CD4-positive, alpha-beta T cell treated with Interleukin-21 for 1 hour (primary cell): ENCODE data around the gene RABGAP1L.

Experiments
- DNase-seq: peaks from one replicate; pipeline ENCODE4 v3.0.0-alpha.2; 2020

The RABGAP1L gene

GRCh38 chr1:174902531-174903099, 743.3 kb downstream of the RABGAP1L start:
- no peak for DNase-seq

GRCh38 chr1:174911606-174912005, 752.3 kb downstream of the RABGAP1L start:
- no peak for DNase-seq

- DNase-seq = no peak
Measured at GRCh38 chr1:174912264-174912663, 752.9 kb downstream of the RABGAP1L start.

- DNase-seq = no peak
Measured at GRCh38 chr1:174913225-174913903, 754.0 kb downstream of the RABGAP1L start.

- DNase-seq = no peak
Measured at GRCh38 chr1:174914991-174915390, 755.7 kb downstream of the RABGAP1L start.

- DNase-seq = no peak
Measured at GRCh38 chr1:174916846-174917245, 757.5 kb downstream of the RABGAP1L start.

GRCh38 chr1:174920093-174920492, 760.8 kb downstream of the RABGAP1L start:
- DNase-seq = no peak

- no peak for DNase-seq
Measured at GRCh38 chr1:174922121-174922520, 762.8 kb downstream of the RABGAP1L start.

- no peak for DNase-seq
Measured at GRCh38 chr1:174923820-174924219, 764.5 kb downstream of the RABGAP1L start.

- DNase-seq = no peak
Measured at GRCh38 chr1:174928541-174928940, 769.2 kb downstream of the RABGAP1L start.

- no peak for DNase-seq
Measured at GRCh38 chr1:174931214-174931613, 771.9 kb downstream of the RABGAP1L start.

GRCh38 chr1:174932587-174932986, 773.3 kb downstream of the RABGAP1L start:
- no peak for DNase-seq

- DNase-seq = no peak
Measured at GRCh38 chr1:174935961-174936727, 776.8 kb downstream of the RABGAP1L start.

GRCh38 chr1:174938281-174939007, 779.1 kb downstream of the RABGAP1L start:
- peak; percentile 17 for DNase-seq

GRCh38 chr1:174939775-174940545, 780.6 kb downstream of the RABGAP1L start:
- no peak for DNase-seq

GRCh38 chr1:174940646-174941175, 781.4 kb downstream of the RABGAP1L start:
- DNase-seq = no peak

- no peak for DNase-seq
Measured at GRCh38 chr1:174942547-174943255, 783.4 kb downstream of the RABGAP1L start.

GRCh38 chr1:174946031-174946430, 786.7 kb downstream of the RABGAP1L start:
- no peak for DNase-seq

- no peak for DNase-seq
Measured at GRCh38 chr1:174949061-174949460, 789.7 kb downstream of the RABGAP1L start.

GRCh38 chr1:174949645-174950044, 790.3 kb downstream of the RABGAP1L start:
- no peak for DNase-seq

GRCh38 chr1:174953285-174954072, 794.2 kb downstream of the RABGAP1L start:
- no peak for DNase-seq
